Stimulated activated memory B cell treated with anti-CD40 and anti-IgM and Interleukin-4, amounts not matched to agents 10 μg/mL and 1 μg/mL and 100 μg/mL, for 72 hours (primary cell): ENCODE measurements around the gene SSH2.
"Not testable (repeated sequence)": the region's sequence is repeated elsewhere in the genome, so short reads cannot be mapped to it uniquely, and the experiment has no call there.

Experiments
- ATAC-seq: fragments of 150-1000 bp; cut with Tn5 transposase; 2 replicates; pipeline ENCODE4 v1.10.0; 2021
- H3K27ac Mint-ChIP-seq: one replicate; pipeline ENCODE4 v1.8.0; 2022; ENCODE audit warnings: mild to moderate bottlenecking, mixed read lengths
- H3K27me3 Mint-ChIP-seq: one replicate; pipeline ENCODE4 v1.8.0; 2022; ENCODE audit warnings: mixed read lengths
- H3K36me3 Mint-ChIP-seq: one replicate; pipeline ENCODE4 v1.8.0; 2022; ENCODE audit warnings: mixed read lengths
- H3K4me1 Mint-ChIP-seq: one replicate; pipeline ENCODE4 v1.8.0; 2022; ENCODE audit warnings: mixed read lengths
- H3K4me3 Mint-ChIP-seq: one replicate; pipeline ENCODE4 v1.8.0; 2022; ENCODE audit warnings: mild to moderate bottlenecking, moderate library complexity, mixed read lengths
- H3K9me3 Mint-ChIP-seq: one replicate; pipeline ENCODE4 v1.8.0; 2022; ENCODE audit warnings: mixed read lengths

SSH2 gene

DNA sequence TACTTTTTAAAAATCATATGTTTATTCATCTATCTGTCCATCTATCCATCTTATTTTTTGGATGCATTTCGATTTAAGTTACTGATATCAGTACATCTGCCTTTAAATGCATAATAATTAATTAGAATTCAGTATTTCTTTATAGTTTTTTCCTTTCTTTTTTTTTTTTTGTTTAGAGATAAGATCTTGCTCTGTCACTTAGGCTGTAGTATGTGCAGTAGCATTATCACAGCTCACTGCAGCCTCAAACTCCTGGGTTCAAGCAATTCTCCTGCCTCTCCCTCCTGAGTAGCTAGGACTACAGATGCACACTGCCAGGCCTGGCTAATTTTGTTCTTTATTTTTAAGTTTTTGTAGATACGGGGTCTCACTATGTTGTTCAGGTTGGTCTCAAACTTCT is 133.4 kb downstream of the SSH2 start:
- no peak overlapping the region for H3K4me3 Mint-ChIP-seq

DNA sequence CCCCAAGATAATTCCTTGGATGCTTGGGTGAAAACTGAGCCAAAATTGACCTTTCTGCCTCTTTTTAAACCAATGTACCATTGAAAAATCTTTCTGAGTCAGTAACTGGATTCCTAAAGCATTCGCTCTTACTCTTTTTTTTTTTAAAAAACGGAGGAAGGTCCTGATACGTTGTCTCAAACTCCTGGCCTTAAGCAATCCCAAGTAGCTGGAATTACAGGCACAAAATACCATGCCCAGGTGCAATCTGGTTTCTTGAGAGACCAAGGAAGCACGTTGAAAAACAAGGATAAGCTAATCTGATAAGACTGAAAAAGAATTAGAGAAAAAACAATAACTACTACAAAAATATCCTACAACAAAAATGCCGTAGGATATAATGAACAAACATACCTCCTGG is 136.5 kb downstream of the SSH2 start:
- Mint-ChIP-seq H3K4me1 (no peaks in the 10 kb centered on the region), H3K4me3 (no peak overlapping the region), H3K27me3 (no peaks in the 10 kb centered on the region), H3K27ac (no peak overlapping the region), H3K36me3 (peaks cover 7% of the 10 kb centered on the region), H3K9me3 (no peaks in the 10 kb centered on the region)
- ATAC-seq, result no peak

More for the DNA sequence above, 133.4 kb downstream of the SSH2 start:
- Mint-ChIP-seq H3K27me3 (no peaks in the 10 kb centered on the region), H3K27ac (no peak overlapping the region), H3K9me3 (no peaks in the 10 kb centered on the region), H3K4me1 (no peaks in the 10 kb centered on the region), H3K36me3 (no peaks in the 10 kb centered on the region)
- no peak for ATAC-seq

DNA sequence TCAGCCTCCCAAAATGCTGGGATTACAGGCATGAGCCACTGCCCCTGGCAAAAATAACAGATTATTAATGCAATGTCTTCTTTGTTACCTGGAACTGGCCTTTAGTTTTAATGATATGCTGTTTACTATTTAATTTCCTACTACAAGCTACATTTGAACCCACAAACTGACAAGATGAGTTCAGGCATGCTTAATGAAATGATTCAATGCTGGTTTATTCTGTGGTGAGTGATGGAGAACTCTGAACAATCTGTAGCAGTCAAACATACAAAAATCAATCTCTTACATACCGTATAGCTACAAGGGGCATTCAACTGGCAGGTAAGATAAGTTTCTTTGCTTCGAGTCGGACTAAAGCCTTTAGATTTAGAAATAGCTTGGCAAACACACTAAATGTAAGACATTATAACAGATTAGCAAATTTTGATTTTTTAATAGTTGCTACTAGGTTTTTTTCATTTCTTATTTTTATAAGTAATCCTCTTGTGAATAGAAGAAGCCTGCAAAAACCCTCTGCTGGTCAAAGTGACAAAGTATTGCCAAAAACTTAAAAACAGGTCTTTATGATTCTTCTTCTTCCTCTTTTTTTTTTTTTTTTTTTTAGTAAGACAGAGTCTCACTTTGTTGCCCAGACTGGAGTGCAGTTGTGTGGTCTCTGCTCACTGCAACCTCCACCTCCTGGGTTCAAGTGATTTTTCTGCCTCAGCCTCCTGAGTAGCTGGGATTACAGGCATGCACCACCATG is 138.5 kb downstream of the SSH2 start:
- H3K9me3 Mint-ChIP-seq, result no peaks in the 10 kb centered on the region
- no peak overlapping the region for H3K27ac Mint-ChIP-seq
- no peaks in the 10 kb centered on the region for H3K4me1 Mint-ChIP-seq
- H3K4me3 Mint-ChIP-seq, result no peak overlapping the region
- no peak for ATAC-seq
- H3K36me3 Mint-ChIP-seq, result peaks cover 9% of the 10 kb centered on the region
- H3K27me3 Mint-ChIP-seq, result no peaks in the 10 kb centered on the region

DNA sequence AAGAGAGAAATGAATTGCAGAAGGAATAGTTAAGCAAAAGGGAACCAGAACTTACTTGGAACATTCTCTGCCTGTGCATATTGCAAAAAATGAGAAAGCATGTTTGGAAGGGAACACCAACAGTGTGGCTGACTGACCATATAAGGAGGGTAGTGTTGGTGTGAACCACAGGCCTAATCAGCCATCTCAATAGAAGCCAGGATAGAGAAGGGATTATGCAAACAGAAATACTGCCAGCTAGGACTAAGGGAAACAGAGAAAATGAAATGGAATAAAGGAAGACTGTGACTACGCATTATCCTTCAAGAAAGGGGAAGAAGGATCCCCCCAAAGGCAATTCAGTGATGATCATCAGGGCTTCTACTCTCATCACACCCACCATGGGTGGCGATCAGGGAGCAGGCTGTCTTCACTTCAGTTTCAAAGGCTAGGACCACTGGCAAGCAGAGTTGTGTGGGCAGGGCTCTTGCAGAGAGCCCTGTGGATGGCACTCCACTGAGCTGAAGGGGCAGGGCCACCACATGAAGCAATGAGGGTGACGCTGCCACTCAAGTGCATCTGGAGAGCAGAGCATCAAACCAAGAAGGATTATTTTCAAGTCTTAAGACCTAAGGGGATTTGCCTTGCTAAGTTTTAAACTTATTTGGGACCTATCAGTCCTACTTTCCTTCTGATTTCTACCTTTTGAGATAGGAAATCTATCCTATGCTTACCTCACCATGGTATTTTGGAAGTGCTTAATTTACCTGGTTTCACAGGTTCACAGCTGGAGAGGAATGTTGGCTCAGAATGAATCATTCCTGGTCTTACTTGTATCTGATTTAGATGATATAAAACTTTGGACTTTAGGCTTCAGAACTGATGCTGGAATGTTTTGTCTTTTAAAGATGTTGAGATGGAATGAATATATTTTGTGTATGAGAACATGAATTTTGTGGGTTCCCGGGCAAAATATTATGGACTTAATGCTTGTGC is 140.5 kb downstream of the SSH2 start:
- H3K27ac Mint-ChIP-seq, result no peak overlapping the region
- H3K27me3 Mint-ChIP-seq, result no peaks in the 10 kb centered on the region
- no peak for ATAC-seq
- no peaks in the 10 kb centered on the region for H3K9me3 Mint-ChIP-seq
- H3K4me3 Mint-ChIP-seq, result no peak overlapping the region
- peaks cover 9% of the 10 kb centered on the region for H3K36me3 Mint-ChIP-seq
- H3K4me1 Mint-ChIP-seq, result no peaks in the 10 kb centered on the region

DNA sequence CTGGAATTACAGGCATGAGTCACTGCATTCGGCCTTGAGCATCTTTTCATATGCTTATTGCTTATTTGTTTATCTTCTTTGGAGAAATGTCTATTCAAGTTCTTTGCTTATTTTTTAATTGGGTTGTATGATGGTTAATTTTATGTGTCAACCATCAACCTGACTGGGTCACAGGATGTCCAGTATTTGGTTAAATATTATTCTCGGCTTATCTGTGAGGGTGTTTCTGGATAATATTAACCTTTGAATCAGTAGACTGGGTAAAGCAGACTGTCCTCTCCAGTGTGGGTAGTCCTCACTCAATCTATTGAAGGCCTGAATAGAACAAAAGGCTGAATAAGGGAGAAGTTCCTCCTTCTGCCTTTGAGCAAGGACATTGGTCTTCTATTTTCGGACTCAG is 142.0 kb downstream of the SSH2 start:
- no peak for ATAC-seq
- Mint-ChIP-seq H3K4me3 (no peak overlapping the region), H3K36me3 (peaks cover 9% of the 10 kb centered on the region), H3K27ac (no peak overlapping the region), H3K9me3 (no peaks in the 10 kb centered on the region), H3K27me3 (no peaks in the 10 kb centered on the region), H3K4me1 (no peaks in the 10 kb centered on the region)

DNA sequence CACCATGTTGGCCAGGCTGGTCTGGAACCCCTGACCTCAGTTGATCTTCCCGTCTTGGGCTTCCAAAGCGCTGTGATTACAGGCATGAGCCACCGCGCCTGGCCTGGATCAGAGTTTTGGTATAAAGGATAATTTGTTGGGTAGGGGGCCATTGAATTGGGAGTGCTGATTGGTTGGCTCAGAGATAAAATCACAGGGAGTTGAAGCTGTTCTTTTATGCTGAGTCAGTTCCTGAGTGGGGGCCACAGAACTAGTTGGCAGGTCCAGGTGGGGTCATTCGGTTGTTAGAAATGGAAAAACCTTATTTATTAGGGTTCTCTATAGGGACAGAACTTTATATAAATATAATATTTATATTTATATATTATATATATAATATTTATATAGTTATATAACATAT is 147.1 kb downstream of the SSH2 start:
- Mint-ChIP-seq H3K27me3 (no peaks in the 10 kb centered on the region), H3K36me3 (peaks cover under 1% of the 10 kb centered on the region), H3K27ac (no peak overlapping the region), H3K9me3 (no peaks in the 10 kb centered on the region), H3K4me3 (no peak overlapping the region), H3K4me1 (peaks cover 11% of the 10 kb centered on the region)
- no peak for ATAC-seq

DNA sequence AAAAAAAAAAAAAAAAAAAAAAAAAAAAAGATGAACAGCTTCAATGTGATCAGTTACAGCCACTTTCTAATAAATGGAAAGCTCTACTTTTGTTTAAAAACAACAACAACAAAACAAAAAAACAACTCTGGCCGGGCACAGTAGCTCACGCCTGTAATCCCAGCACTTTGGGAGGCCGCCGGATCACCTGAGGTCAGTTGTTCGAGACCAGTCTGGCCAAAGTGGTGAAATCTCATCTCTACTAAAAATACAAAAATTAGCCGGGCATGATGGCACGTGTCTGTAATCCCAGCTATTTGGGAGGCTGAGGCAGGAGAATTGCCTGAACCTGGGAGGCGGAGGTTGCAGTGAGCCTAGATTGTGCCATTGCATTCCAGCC is 150.2 kb downstream of the SSH2 start:
- H3K36me3 Mint-ChIP-seq, H3K27ac Mint-ChIP-seq, H3K27me3 Mint-ChIP-seq: not testable (repeated sequence)

DNA sequence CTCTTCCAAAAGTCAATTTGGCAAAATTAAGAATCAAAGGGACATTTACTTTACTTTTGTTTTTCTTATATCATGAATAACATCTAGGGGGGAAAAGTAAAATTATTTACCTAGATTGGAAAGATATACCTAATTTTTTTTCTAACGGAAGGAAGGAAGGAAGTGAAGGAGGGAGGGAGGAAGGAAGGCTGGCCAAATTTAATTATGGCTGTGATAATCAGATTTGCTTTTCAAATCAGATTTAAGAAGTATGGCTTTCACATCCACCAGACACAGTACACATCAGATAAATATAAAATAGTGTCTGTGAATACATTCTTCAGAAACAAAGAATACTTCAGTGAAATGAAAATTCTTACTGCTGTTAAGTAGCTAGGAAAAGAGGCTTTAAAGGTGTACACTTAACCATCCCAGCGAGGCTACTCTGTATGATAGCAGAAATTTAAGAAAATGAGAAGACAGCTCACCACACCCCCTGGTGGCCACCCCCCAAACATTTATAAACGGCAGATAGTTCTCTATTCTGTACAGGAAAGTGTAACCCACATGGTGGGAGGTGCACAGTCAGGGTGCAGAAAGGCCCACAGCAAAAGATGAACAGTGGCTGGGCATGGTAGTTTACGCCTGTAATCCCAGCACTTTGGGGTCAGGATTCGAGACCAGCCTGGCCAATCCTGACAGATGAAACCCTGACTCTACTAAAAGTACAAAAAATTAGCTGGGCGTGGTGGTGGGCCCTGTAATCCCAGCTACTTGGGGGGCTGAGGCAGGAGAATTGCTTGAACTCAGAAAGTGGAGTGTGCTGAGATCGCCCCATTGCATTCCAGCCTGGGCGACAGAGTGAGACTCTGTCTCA is 150.8 kb downstream of the SSH2 start:
- H3K27ac Mint-ChIP-seq, result no peak overlapping the region
- H3K27me3 Mint-ChIP-seq, result no peaks in the 10 kb centered on the region
- peaks cover 5% of the 10 kb centered on the region for H3K36me3 Mint-ChIP-seq
- peaks cover 16% of the 10 kb centered on the region for H3K4me1 Mint-ChIP-seq
- peak; percentile 96 for ATAC-seq
- H3K9me3 Mint-ChIP-seq, result no peaks in the 10 kb centered on the region
- no peak overlapping the region for H3K4me3 Mint-ChIP-seq

More for the DNA sequence above, 150.2 kb downstream of the SSH2 start:
- not testable (repeated sequence) for ATAC-seq, H3K9me3 Mint-ChIP-seq, H3K4me3 Mint-ChIP-seq
- H3K4me1 Mint-ChIP-seq, result peaks cover 16% of the 10 kb centered on the region

DNA sequence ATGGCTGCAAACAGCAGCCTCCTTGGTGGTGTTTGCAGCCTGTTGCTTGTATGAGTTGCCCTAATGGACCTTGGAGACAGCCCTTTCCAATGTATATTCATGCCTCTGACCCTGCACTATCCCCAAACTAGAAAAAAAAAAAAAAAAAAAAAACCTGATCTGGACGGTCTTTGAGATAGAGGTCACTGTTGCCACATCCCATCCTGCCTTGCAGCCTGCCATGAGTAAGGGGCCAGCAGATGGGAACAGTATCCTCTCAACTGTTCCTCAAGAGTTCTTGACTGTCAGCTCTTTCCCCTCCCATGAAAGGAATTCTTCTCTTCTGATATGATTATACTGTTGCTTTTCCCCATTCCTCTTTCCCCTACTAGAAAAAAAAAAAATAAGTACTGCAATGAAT is 152.4 kb downstream of the SSH2 start:
- H3K36me3 Mint-ChIP-seq, result peaks cover 5% of the 10 kb centered on the region
- H3K4me1 Mint-ChIP-seq, result peaks cover 22% of the 10 kb centered on the region
- ATAC-seq, result no peak
- H3K9me3 Mint-ChIP-seq, result no peaks in the 10 kb centered on the region
- H3K4me3 Mint-ChIP-seq, result no peak overlapping the region
- H3K27me3 Mint-ChIP-seq, result no peaks in the 10 kb centered on the region
- no peak overlapping the region for H3K27ac Mint-ChIP-seq

DNA sequence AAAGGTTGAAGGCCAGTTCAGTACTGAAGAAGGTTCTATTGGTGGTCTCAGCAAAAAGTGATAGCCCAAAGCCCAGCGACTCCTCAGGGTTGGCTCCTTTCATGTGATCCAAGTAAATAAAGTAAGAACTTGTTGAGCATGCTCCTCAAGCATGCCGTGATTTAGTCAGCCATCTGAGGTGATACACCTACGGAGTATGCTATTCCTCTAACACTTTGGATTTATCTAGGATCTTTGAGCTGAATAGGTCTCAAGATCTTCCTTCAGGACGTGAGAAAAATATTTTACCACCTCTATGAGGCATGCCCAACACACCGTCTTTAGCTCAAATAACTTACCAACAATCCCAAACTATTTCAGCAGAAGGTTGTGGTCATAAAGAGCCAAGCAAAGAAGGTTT is 154.0 kb downstream of the SSH2 start:
- Mint-ChIP-seq H3K27me3 (no peaks in the 10 kb centered on the region), H3K4me3 (no peak overlapping the region), H3K27ac (no peak overlapping the region), H3K9me3 (no peaks in the 10 kb centered on the region), H3K4me1 (peaks cover 38% of the 10 kb centered on the region), H3K36me3 (peaks cover 5% of the 10 kb centered on the region)
- no peak for ATAC-seq

DNA sequence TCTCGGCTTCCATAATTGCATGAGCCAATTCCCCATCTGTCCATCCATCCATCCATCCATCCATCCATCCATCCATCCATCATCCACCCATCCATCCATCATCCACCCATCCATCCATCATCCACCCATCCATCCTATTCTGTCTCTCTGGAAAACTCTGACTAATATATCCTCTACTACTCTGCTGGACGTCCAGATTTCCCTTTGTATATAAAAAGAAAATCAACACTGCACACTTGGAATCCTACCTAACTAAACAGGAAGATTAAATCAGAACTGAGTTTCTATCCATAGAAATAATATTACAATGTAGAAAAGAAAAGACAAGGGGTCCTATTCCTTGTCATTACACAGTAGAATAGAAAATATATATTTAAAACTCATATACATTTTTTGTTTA is 157.0 kb downstream of the SSH2 start:
- Mint-ChIP-seq H3K27me3 (no peaks in the 10 kb centered on the region), H3K4me3 (no peak overlapping the region), H3K27ac (peak overlapping the region; percentile 83), H3K36me3 (peaks cover 5% of the 10 kb centered on the region), H3K4me1 (peaks cover 28% of the 10 kb centered on the region), H3K9me3 (no peaks in the 10 kb centered on the region)
- ATAC-seq, result no peak

DNA sequence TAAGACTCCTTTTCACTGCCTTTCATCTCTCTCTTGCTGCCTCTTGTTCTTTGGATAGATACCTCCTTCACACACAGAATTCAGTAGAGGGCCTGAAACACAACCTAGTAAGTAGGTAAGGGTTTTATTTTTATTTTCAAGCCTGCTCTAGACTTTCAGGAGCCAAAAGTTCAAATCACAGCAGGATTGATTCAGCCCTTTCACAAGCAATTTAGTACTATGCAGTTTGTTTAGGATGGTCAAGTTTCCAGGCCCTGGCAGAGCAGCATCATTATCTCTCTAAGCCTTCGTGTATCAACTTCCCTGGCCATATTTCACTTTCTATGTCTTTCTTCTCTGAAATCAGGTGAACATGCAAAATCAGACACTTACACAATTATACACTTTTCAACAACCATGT is 158.5 kb downstream of the SSH2 start:
- H3K27me3 Mint-ChIP-seq, result no peaks in the 10 kb centered on the region

DNA sequence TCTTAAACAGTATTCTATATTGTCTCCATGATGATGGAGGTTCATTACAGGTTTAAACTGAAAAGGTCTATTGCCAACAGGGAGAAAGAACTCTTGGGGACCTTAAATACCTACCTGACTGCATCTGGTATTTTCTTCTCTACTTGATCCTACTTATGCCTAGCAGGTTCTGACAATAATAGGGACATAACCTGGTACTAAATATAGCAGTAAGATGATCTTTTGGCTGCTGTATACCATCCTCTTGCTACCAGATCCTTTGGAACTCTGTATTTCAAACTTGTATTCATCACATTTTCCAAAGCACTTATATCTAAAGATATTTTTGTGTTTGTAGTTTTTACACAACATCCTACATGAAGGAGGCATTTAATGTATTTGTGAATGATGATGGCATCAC is 160.8 kb downstream of the SSH2 start:
- no peak for ATAC-seq
- Mint-ChIP-seq H3K4me3 (no peak overlapping the region), H3K9me3 (no peaks in the 10 kb centered on the region), H3K4me1 (peaks cover 22% of the 10 kb centered on the region), H3K27ac (no peak overlapping the region), H3K36me3 (no peaks in the 10 kb centered on the region), H3K27me3 (no peaks in the 10 kb centered on the region)

More for the DNA sequence above, 158.5 kb downstream of the SSH2 start:
- H3K9me3 Mint-ChIP-seq, result no peaks in the 10 kb centered on the region
- no peak overlapping the region for H3K4me3 Mint-ChIP-seq
- H3K27ac Mint-ChIP-seq, result peak overlapping the region; percentile 83
- no peaks in the 10 kb centered on the region for H3K36me3 Mint-ChIP-seq
- peaks cover 22% of the 10 kb centered on the region for H3K4me1 Mint-ChIP-seq
- ATAC-seq, result no peak

DNA sequence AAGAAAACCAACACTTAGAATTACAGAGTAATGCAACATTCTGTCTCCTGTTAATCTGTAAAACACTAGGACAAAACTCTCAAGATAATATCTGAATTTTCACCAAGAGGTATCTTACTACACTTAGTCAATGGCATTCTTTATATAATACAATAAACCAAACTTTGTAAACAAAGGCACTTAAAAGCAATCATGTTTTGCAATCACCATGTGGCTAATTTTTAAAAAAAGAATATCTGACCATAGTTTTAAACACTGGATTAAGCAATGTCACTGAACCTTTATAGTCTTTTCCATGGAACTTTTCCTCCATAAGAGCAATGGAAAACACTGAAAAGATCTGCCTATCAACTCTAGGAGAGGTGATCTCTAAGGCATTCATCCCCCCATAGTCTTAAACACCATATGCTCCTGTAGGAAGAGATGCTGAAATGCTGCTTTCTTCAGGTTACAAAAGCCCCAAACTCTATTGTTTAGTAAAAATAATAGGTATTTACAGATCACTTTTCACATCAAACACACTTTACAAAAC is 163.2 kb downstream of the SSH2 start:
- Mint-ChIP-seq H3K4me3 (no peak overlapping the region), H3K36me3 (no peaks in the 10 kb centered on the region), H3K27me3 (no peaks in the 10 kb centered on the region), H3K9me3 (no peaks in the 10 kb centered on the region), H3K4me1 (peaks cover 8% of the 10 kb centered on the region), H3K27ac (no peak overlapping the region)
- ATAC-seq, result no peak

DNA sequence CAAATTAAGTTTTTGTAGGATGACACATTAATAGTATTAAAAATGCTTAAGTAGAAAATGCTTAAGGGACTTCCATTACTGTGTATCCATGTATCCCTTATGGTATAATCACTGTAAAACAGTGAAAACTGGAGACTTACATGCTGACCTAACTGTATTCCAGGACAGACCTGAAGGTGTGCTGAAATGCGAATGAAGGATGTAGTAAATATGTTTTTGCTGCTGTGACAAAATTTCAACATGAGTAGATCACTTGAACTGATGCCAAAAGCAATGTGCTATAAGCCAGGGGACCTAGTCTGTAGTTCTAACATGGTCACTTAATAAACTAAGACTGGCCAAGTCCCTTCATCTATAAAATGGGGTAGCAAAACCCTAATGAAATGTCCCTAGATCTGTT is 165.3 kb downstream of the SSH2 start:
- no peak for ATAC-seq
- H3K4me3 Mint-ChIP-seq, result no peak overlapping the region
- no peaks in the 10 kb centered on the region for H3K27me3 Mint-ChIP-seq
- H3K4me1 Mint-ChIP-seq, result peaks cover 4% of the 10 kb centered on the region
- no peak overlapping the region for H3K27ac Mint-ChIP-seq
- H3K36me3 Mint-ChIP-seq, result peaks cover under 1% of the 10 kb centered on the region
- H3K9me3 Mint-ChIP-seq, result no peaks in the 10 kb centered on the region
